Thyroid gland (tissue), 4 donors: ENCODE data around the gene UST.

Experiments used
- CTCF ChIP-seq, 6 experiments: fragments of 200-600 bp in 3 of 6; fragments of 450-650 bp in 3 of 6; sonication (generic) in 3 of 6; IDR thresholded peaks; one replicate each; pipeline ENCODE4 v1.5.1; 2016 to 2019; ENCODE audit warnings: antibody characterized with exemption in 6 of 6, mild to moderate bottlenecking in 2 of 6, inconsistent platforms in 1 of 6, moderate library complexity in 1 of 6
- POLR2A ChIP-seq, 2 donors: fragments of 450-650 bp; IDR thresholded peaks; one replicate each; pipeline ENCODE4 v1.6.1; 2017; ENCODE audit warnings: antibody characterized with exemption in 2 of 2, mild to moderate bottlenecking in 2 of 2, moderate library complexity in 1 of 2

- TF ChIP-seq POLR2A (IDR thresholded peaks at IDR 0.05) (no peak), CTCF (IDR thresholded peaks at IDR 0.05) (no peak)
These were observed 108.9 kb downstream of the UST start for GRCh38 chr6:148855744-148856143.
